ENCODE measurements around the gene IGHMBP2.
"Not testable (repeated sequence)": the region's sequence is repeated elsewhere in the genome, so short reads cannot be mapped to it uniquely, and the experiment has no call there.

The IGHMBP2 gene

DNA sequence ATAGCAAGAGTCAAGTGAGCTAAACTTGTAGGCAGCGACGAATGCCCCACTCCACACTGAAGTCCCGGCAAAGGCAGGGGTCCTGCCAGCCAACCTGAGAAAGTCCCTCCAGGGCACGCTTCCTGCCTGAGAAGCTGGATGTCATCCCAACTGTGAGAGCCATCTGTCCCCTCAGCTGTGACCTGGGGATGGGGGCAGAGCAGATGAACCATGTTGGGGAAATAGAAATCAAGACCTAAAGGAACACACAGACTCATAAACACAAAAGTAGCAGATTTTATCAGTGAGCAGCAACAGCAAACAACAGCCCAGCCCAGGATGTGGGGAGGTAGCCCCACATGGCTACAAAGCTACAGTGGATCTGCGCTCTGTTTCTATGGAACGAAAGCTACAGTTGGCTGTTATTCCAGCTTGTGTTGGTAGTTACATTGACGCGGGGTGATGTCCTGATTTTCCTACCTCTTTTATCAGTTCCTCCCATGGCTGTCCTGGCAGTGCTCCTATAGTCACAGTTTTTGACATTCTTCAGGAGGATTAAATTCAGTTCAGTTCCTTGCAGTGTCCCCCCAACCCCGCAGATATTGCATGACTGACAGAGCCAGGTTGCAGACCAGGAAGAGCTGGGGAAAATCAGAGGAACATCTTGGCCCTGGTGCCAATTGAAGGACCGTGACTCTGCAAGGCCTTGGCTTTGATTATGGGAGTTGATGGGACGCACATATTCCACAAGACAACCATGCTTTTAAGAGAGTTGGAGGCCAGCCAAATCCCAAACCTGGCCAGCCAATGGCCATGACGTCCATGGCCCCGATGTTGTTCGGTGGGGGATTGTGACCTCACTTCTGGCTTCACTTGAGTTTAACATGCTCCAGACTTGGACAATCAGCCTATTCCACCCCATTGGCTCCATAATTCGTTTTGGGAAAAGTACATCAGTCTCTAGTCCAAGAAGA, 62.5 kb downstream of the IGHMBP2 start:
- Histone ChIP-seq H3K4me3 (no peak overlapping the region), H3K27ac (no peak overlapping the region), H3K9ac (ENCODE audit: insufficient read length) (no peak overlapping the region), H3K9me3 (ENCODE audit: low read depth, low read length) (peaks cover 3% of the 10 kb centered on the region; the same call in 1 of the 2 replicates), H3K36me3 (ENCODE audit: insufficient read depth, low read length) (no peaks in the 10 kb centered on the region)
- TF ChIP-seq FOXP2 (optimal IDR thresholded peaks at IDR 0.05; ENCODE audit: control extremely low read depth, extremely low read length, insufficient read depth), result no peak
- no peak for TF ChIP-seq POLR2AphosphoS5 (IDR thresholded peaks at IDR 0.05; ENCODE audit: borderline replicate concordance, low read depth, low read length)
- no peak for TF ChIP-seq EZH2 (IDR thresholded peaks at IDR 0.05)
- no peak for DNase-seq (ENCODE audit: low read depth, low spot score)

DNA sequence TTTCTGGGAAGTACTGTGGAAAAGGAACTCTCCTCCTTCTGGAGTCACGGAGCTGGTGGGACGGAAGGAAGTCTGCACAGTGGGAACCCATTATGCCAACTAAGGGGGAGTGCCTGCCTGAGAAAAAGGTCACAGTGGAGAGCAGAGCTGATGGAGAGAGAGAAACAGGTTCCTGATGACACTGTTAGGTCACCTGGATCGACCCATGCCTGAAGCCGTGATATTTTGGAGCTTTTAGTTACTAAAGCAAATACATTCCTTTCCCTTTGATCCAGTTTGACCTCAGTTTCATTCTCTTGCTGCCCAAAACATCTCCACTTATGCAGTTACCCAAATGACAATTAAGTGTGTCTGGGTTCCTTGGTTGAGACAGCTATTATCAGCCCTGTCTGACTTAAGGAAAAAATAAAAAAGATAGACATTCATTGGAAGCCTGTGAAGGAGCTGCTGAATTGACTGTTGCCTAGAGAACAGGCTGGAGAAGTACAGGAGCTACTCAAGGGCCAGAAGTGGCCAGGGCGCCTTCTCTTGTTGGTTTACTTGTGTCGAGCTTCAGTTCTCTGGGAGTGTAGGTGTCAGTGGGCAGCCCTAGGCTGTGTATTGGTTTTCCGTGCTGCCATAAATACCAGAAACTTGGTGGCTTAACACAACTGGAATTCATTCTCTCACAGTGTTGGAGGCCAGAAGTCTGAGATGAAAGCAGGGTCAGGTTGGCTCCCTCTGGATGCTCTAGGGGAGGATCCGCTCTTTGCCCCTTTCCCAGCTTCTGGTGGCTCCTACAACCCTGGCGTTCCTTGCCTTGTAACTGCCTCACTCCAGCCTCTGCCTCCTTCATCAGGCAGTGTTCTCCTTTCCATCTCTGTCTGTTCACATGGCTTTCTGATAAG, 63.4 kb downstream of the IGHMBP2 start:
- TF ChIP-seq EZH2 (IDR thresholded peaks at IDR 0.05) (no peak), POLR2AphosphoS5 (IDR thresholded peaks at IDR 0.05; ENCODE audit: borderline replicate concordance, low read depth, low read length) (no peak), FOXP2 (optimal IDR thresholded peaks at IDR 0.05; ENCODE audit: control extremely low read depth, extremely low read length, insufficient read depth) (no peak)
- no peak for DNase-seq (ENCODE audit: low read depth, low spot score)
- Histone ChIP-seq H3K36me3 (ENCODE audit: insufficient read depth, low read length) (no peaks in the 10 kb centered on the region), H3K9ac (ENCODE audit: insufficient read length) (no peak overlapping the region), H3K27ac (no peak overlapping the region), H3K9me3 (ENCODE audit: low read depth, low read length) (peaks cover 3% of the 10 kb centered on the region; the same call in 1 of the 2 replicates), H3K4me3 (no peak overlapping the region)

DNA sequence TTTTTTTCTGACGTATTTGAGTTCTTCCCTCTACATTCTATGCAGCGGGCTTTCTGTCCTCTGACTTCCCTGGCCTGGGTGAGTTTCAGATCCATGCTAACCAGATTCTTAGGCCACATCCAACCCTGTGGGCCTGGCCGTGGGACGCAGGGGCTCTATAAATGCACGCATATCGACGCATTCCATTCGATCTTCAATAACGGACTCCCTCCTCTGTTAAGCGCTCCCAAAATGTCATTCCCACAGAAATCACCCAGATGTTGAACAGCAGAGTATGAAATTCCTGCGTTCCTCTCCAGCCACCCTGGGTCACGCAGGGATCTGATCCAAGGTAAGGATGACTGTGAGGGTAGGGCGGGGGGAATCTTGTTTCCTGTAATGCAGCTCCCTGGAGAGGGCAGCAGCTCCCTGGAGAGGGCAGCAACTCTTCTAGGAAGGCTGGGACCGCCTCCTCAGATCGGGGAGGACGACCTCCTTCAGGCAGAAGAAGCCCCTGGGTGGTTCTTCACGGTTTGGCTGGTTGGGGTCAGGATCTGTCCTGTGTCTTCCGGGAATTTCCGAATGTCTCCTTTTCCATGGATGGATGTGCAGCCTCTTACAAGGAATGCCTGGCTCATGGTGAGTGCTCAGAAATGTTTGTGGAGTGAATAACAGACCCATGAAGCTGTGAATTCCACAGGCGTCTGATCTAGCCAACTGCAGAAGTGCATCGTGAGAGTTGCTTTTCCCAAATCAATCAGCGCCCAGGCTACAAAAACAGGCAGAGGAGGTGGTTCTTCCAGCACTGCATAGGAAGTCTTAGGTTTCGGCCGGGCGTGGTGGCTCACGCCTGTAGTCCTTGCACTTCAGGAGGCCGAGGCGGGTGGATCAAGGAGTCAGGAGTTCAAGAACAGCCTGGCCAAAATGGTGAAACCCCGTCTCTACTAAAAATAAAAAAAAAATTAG, 64.9 kb downstream of the IGHMBP2 start:
- DNase-seq (ENCODE audit: low read depth, low spot score), result no peak
- H3K9ac ChIP-seq (ENCODE audit: insufficient read length), result no peak overlapping the region
- H3K9me3 ChIP-seq (ENCODE audit: low read depth, low read length), result peaks cover 3% of the 10 kb centered on the region; the same call in 1 of the 2 replicates
- no peak overlapping the region for H3K4me3 ChIP-seq
- no peaks in the 10 kb centered on the region for H3K36me3 ChIP-seq (ENCODE audit: insufficient read depth, low read length)
- TF ChIP-seq POLR2AphosphoS5 (IDR thresholded peaks at IDR 0.05; ENCODE audit: borderline replicate concordance, low read depth, low read length) (no peak), EZH2 (IDR thresholded peaks at IDR 0.05) (no peak), FOXP2 (optimal IDR thresholded peaks at IDR 0.05; ENCODE audit: control extremely low read depth, extremely low read length, insufficient read depth) (no peak)
- H3K27ac ChIP-seq, result no peak overlapping the region

DNA sequence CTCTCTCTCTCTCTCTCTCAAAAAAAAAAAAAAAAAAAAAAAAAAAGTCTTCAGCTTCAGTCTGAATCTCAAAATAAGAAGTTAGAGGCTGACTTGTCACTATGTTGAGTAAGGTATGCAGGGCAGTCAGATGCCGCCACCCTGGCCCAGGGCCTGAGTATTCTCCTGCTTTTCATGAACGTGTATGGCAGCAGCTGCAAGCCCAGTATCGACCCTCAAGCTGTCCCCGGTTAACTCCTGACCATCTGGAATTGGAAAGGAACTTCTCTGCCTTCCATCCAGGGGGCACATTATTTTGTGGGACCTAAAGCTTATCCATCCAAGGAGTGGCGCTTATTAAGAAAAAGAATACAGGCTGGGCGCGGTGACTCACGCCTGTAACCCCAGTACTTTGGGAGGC, 65.7 kb downstream of the IGHMBP2 start:
- no peak overlapping the region for H3K9ac ChIP-seq (ENCODE audit: insufficient read length)
- H3K36me3 ChIP-seq (ENCODE audit: insufficient read depth, low read length), result no peaks in the 10 kb centered on the region
- no peak overlapping the region for H3K27ac ChIP-seq
- H3K9me3 ChIP-seq (ENCODE audit: low read depth, low read length), result no peaks in the 10 kb centered on the region
- DNase-seq (ENCODE audit: low read depth, low spot score), result no peak
- no peak overlapping the region for H3K4me3 ChIP-seq
- TF ChIP-seq FOXP2 (optimal IDR thresholded peaks at IDR 0.05; ENCODE audit: control extremely low read depth, extremely low read length, insufficient read depth) (no peak), POLR2AphosphoS5 (IDR thresholded peaks at IDR 0.05; ENCODE audit: borderline replicate concordance, low read depth, low read length) (no peak), EZH2 (IDR thresholded peaks at IDR 0.05) (no peak)

DNA sequence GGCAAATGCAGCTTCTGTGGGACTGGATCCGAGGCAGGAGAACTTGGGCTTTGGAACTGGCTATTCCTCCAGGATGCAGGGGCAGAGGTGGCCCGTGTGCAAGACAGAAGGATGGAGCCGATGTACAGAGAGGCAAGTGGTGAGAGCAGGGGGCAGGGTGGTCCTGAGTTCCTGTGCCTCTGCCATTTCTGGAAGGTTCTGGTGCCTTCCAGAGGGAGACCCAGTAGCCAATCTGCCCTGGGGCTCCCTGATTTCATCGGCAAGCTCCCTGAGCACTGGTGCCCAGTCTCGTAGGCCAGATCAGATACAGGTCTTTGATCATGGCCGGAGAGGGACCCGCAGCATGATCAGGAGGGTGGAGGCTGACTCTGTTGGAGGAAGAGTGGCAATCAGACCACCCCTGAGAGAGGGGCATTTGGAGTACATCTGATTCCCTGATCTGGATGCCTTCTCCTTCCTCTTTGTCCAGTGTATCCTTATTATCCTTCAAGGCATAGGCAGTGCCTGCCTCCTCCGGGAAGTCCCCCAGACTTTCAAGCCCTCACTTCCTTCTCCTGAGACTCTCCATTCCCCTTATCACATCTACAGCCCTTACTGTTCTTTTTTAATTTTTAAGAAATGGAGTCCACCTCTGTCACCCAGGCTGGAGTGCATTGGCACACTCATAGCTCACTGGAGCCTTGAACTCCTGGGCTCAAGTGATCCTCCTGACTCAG, 67.4 kb downstream of the IGHMBP2 start:
- DNase-seq (ENCODE audit: low read depth, low spot score), result no peak
- H3K36me3 ChIP-seq (ENCODE audit: insufficient read depth, low read length), result no peaks in the 10 kb centered on the region
- TF ChIP-seq FOXP2 (optimal IDR thresholded peaks at IDR 0.05; ENCODE audit: control extremely low read depth, extremely low read length, insufficient read depth) (no peak), EZH2 (IDR thresholded peaks at IDR 0.05) (no peak), POLR2AphosphoS5 (IDR thresholded peaks at IDR 0.05; ENCODE audit: borderline replicate concordance, low read depth, low read length) (no peak)

DNA sequence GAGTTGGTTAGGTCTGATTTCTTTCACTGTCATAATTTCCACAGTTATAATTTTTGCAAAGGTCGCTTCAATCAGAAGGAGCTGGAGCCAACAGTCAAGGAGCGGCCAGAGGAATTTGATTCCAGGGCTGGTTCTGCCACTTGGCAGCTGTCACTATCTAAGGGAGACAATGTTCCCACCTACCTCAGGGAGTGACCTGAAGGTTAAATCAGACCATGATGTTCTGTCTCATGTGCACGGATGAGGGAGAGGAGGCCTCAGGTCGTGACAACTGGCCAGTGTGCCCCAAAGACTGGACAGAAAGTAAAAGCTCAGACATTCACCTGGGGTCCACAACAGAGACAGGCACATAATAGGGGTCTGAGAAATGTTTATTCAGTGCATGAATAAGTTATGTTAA, 69.5 kb downstream of the IGHMBP2 start:
- Histone ChIP-seq H3K36me3 (ENCODE audit: insufficient read depth, low read length) (no peaks in the 10 kb centered on the region), H3K27ac (no peak overlapping the region), H3K9ac (ENCODE audit: insufficient read length) (no peak overlapping the region), H3K9me3 (ENCODE audit: low read depth, low read length) (no peaks in the 10 kb centered on the region), H3K4me3 (no peak overlapping the region)
- no peak for DNase-seq (ENCODE audit: low read depth, low spot score)
- no peak for TF ChIP-seq POLR2AphosphoS5 (IDR thresholded peaks at IDR 0.05; ENCODE audit: borderline replicate concordance, low read depth, low read length)
- TF ChIP-seq EZH2 (IDR thresholded peaks at IDR 0.05), result no peak
- TF ChIP-seq FOXP2 (optimal IDR thresholded peaks at IDR 0.05; ENCODE audit: control extremely low read depth, extremely low read length, insufficient read depth), result no peak

More for the DNA sequence above, 67.4 kb downstream of the IGHMBP2 start:
- Histone ChIP-seq H3K9ac (ENCODE audit: insufficient read length) (no peak overlapping the region), H3K9me3 (ENCODE audit: low read depth, low read length) (no peaks in the 10 kb centered on the region), H3K27ac (no peak overlapping the region), H3K4me3 (no peak overlapping the region)

DNA sequence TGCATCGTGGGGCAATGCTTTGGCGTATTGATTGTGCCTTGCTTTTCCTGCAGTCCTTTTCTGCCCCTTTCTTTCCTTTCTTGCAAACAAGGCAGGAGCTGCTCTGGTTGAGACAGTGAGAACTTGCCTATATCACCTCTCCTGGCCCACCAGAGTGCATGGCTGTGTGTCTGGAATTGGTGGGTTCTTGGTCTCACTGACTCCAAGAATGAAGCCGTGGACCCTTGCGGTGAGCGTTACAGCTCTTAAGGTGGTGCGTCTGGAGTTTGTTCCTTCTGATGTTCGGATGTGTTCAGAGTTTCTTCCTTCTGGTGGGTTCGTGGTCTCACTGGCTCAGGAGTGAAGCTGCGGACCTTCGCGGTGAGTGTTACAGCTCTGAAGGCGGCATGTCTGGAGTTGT, 70.0 kb downstream of the IGHMBP2 start:
- DNase-seq (ENCODE audit: low read depth, low spot score); H3K9me3 ChIP-seq (ENCODE audit: low read depth, low read length); H3K36me3 ChIP-seq (ENCODE audit: insufficient read depth, low read length); H3K4me3 ChIP-seq; H3K27ac ChIP-seq; H3K9ac ChIP-seq (ENCODE audit: insufficient read length): not testable (repeated sequence)

Data from SK-N-MC (cell line).